SU-DHL-6 (cell line): ENCODE results near the gene WNT7A.

Experiments used
- H2AFZ ChIP-seq: fragments of 200-600 bp; sonication (generic); 2 replicates; pipeline ENCODE4 v1.6.1; 2014; ENCODE audit warnings: low read depth, mild to moderate bottlenecking, moderate library complexity, mixed read lengths, antibody characterized with exemption, low read length; ENCODE audit not compliant: severe bottlenecking
- H3F3A ChIP-seq: fragments of 200-600 bp; shearing (Covaris generic); 2 replicates; pipeline ENCODE4 v1.6.0; 2016; ENCODE audit warnings: antibody characterized with exemption, mild to moderate bottlenecking; ENCODE audit not compliant: insufficient read depth
- H3K27ac ChIP-seq: fragments of 200-600 bp; sonication (generic); 2 replicates; pipeline ENCODE4 v1.5.1; 2016; ENCODE audit warnings: low read depth, mild to moderate bottlenecking, low read length, moderate library complexity, mixed read lengths
- H3K27me3 ChIP-seq: fragments of 200-600 bp; sonication (generic), shearing (Covaris generic); 2 replicates; pipeline ENCODE4 v1.6.0; 2014; ENCODE audit warnings: mild to moderate bottlenecking, low read length
- H3K36me3 ChIP-seq: fragments of 200-600 bp; sonication (generic); 2 replicates; pipeline ENCODE4 v1.6.1; 2014; ENCODE audit warnings: mild to moderate bottlenecking, low read length, mixed read lengths
- H3K4me2 ChIP-seq: fragments of 300-600, 200-600 bp; shearing (Covaris generic), sonication (generic); 2 replicates; pipeline ENCODE4 v1.6.0; 2014; ENCODE audit warnings: low read length, low read depth, mild to moderate bottlenecking; ENCODE audit not compliant: poor library complexity, severe bottlenecking
- H3K4me3 ChIP-seq: fragments of 200-600 bp; sonication (generic); 2 replicates; pipeline ENCODE4 v1.5.1; 2014; ENCODE audit warnings: antibody characterized with exemption, low read length, mild to moderate bottlenecking, mixed read lengths; ENCODE audit not compliant: insufficient read depth, poor library complexity, severe bottlenecking
- H3K79me2 ChIP-seq: fragments of 200-600 bp; sonication (generic); 2 replicates; pipeline ENCODE4 v1.6.1; 2014; ENCODE audit warnings: mild to moderate bottlenecking, low read length, moderate library complexity; ENCODE audit not compliant: insufficient read depth
- H3K9ac ChIP-seq: fragments of 200-600 bp; sonication (generic); 2 replicates; pipeline ENCODE4 v1.7.0; 2014; ENCODE audit warnings: mild to moderate bottlenecking, low read length
- H3K9me2 ChIP-seq: fragments of 200-600 bp; sonication (generic); replicated peaks from 2 replicates; pipeline ENCODE4 v1.6.1; 2014; ENCODE audit warnings: low read length; ENCODE audit not compliant: insufficient read depth
- H3K9me3 ChIP-seq: fragments of 200-600 bp; sonication (generic); 2 replicates; pipeline ENCODE4 v1.6.1; 2014; ENCODE audit warnings: low read length, mixed read lengths; ENCODE audit not compliant: insufficient read depth
- H4K20me1 ChIP-seq: fragments of 200-600 bp; sonication (generic); 2 replicates; pipeline ENCODE4 v1.6.1; 2014; ENCODE audit warnings: low read depth, mild to moderate bottlenecking, antibody characterized with exemption, low read length, moderate library complexity, mixed read lengths
- CTCF ChIP-seq: fragments of 200-600 bp; sonication (generic); IDR thresholded peaks from one replicate; pipeline ENCODE4 v1.5.1; 2017; ENCODE audit warnings: antibody characterized with exemption, mild to moderate bottlenecking, low read length, moderate library complexity; ENCODE audit not compliant: insufficient read depth, poor library complexity, severe bottlenecking
- EZH2phosphoT487 ChIP-seq: fragments of 200-600 bp; sonication (generic), shearing (Covaris generic); conservative IDR thresholded peaks from 2 replicates; pipeline ENCODE4 v1.6.1; 2018; ENCODE audit warnings: mild to moderate bottlenecking, antibody characterized with exemption, low read length, moderate library complexity, mixed read lengths

WNT7A gene

GRCh38 chr3:13767896-13768295, 112.0 kb downstream of the WNT7A start:
- no peaks in the 10 kb centered on the region for H3K27me3 ChIP-seq
- TF ChIP-seq CTCF (no peak), EZH2phosphoT487 (no peak)

GRCh38 chr3:13767030-13767429, 112.8 kb downstream of the WNT7A start:
- H3F3A ChIP-seq = no peaks in the 10 kb centered on the region
- no peaks in the 10 kb centered on the region for H3K9me3 ChIP-seq
- no peaks in the 10 kb centered on the region for H3K9me2 ChIP-seq
- H3K4me2 ChIP-seq = no peak overlapping the region
- no peak overlapping the region for H3K4me3 ChIP-seq
- no peak overlapping the region for H2AFZ ChIP-seq
- H4K20me1 ChIP-seq = no peaks in the 10 kb centered on the region
- H3K9ac ChIP-seq = no peak overlapping the region
- no peaks in the 10 kb centered on the region for H3K79me2 ChIP-seq
- no peaks in the 10 kb centered on the region for H3K27me3 ChIP-seq
- H3K36me3 ChIP-seq = no peaks in the 10 kb centered on the region
- TF ChIP-seq CTCF (no peak), EZH2phosphoT487 (no peak)
- no peak overlapping the region for H3K27ac ChIP-seq

More at GRCh38 chr3:13767896-13768295, 112.0 kb downstream of the WNT7A start:
- H3K27ac ChIP-seq = no peak overlapping the region
- H3F3A ChIP-seq = no peaks in the 10 kb centered on the region
- H3K4me3 ChIP-seq = no peak overlapping the region
- no peaks in the 10 kb centered on the region for H4K20me1 ChIP-seq
- no peaks in the 10 kb centered on the region for H3K36me3 ChIP-seq
- H3K9ac ChIP-seq = no peak overlapping the region
- H3K79me2 ChIP-seq = no peaks in the 10 kb centered on the region
- no peak overlapping the region for H2AFZ ChIP-seq
- H3K9me3 ChIP-seq = no peaks in the 10 kb centered on the region
- no peaks in the 10 kb centered on the region for H3K9me2 ChIP-seq
- H3K4me2 ChIP-seq = no peak overlapping the region
